Hematopoietic multipotent progenitor cell (in vitro differentiated cells): ENCODE results near the gene MSX2. TPM values are rescaled to one million over a fixed set of nuclear protein-coding genes. Genes with fewer than 3 reads are reported as not detected.
A peak's percentile ranks its signal among the peaks of the same experiment; 100 is the strongest.

Source experiments
- DNase-seq, 3 donors: peaks; one replicate each; pipeline ENCODE4 v3.0.0-alpha.2; 2011 to 2015; ENCODE audit warnings: low read depth in 2 of 3, low spot score in 2 of 3
- total RNA-seq: library from RNA; depleted of rRNA; stranded (reverse); fragments of >200 nt; gene quantifications from one replicate; pipeline ENCODE4 v1.2.3, GENCODE V29; 2012

MSX2 gene
- total RNA-seq, result 0.27 TPM

DNA sequence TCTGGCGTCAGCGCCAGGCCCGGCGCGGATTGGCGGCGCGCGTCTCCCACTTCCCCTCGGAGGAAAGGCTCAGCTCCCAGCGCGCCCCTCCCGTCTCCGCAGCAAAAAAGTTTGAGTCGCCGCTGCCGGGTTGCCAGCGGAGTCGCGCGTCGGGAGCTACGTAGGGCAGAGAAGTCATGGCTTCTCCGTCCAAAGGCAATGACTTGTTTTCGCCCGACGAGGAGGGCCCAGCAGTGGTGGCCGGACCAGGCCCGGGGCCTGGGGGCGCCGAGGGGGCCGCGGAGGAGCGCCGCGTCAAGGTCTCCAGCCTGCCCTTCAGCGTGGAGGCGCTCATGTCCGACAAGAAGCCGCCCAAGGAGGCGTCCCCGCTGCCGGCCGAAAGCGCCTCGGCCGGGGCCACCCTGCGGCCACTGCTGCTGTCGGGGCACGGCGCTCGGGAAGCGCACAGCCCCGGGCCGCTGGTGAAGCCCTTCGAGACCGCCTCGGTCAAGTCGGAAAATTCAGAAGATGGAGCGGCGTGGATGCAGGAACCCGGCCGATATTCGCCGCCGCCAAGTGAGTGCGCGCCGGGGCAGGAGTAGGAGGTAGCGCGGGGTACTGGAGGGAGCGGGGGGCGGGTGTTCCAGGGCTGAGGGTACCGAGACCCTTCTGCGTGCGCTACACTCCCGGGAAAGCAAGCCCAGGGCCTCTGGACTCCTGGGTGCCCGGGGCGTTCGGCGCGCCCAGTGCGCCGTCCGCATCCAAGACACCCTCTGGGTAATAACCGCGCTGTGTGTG lies at the start of gene MSX2:
Gene MSX2, plus strand, starts transcription at position 99 of the 777 bp plus-strand sequence. Its CDS starts 78 bp downstream, at position 177.
- DNase-seq, result peak in 2 of 3 donors; percentile 84 to 86

- DNase-seq, result no peak
These were observed 49.3 kb upstream of the MSX2 start for GRCh38 chr5:174675110-174675509.

GRCh38 chr5:174675916-174676315 lies 48.5 kb upstream of the MSX2 start:
- no peak for DNase-seq

DNA sequence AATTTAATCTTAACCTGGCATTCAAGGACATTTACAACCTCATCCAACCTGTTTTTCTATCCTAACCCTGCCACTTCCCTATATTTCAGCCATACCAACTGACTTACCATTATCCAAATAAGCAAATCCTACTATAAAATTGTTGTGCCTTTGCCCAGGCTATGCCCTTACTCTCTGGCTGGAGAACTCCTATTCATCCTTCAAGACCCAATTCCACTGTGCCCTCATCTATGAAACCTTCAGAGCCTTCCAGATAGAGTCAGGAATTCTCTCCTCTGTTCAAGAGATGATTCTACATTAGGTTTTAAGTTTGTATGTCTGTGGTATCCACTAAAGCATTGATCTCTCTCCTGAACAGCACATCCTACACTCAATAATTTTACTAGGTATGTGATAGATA lies 46.3 kb upstream of the MSX2 start:
- no peak for DNase-seq

- no peak for DNase-seq
These were observed 43.3 kb upstream of the MSX2 start for GRCh38 chr5:174680901-174681565.

- DNase-seq, result no peak
These were observed 36.9 kb upstream of the MSX2 start for GRCh38 chr5:174687503-174687902.

- DNase-seq, result no peak
These were observed 35.7 kb upstream of the MSX2 start for GRCh38 chr5:174688441-174689354.

DNA sequence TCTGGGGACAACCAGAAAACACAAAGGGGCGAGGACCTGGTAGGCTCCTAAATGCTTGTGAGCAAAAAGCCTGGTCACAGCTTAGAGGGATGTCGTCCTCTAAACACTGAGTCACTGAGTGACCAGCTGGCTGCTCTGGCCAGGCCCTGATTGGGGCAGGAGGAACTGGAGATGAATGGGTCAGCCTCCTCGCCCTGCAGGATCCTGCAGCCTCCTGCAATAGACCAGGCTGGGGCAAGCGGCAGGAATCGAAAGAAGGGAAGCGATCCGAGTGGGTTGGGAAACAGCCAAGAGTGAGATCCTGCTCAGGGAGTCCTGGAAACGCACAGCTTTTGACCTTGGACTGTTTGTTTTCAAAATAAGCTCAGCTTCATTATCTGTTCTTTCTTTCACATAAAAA lies 34.1 kb upstream of the MSX2 start:
- no peak for DNase-seq

- DNase-seq, result no peak
These were observed 32.0 kb upstream of the MSX2 start for GRCh38 chr5:174692381-174692780.

- DNase-seq, result no peak
These were observed 31.4 kb upstream of the MSX2 start for GRCh38 chr5:174692982-174693422.

DNA sequence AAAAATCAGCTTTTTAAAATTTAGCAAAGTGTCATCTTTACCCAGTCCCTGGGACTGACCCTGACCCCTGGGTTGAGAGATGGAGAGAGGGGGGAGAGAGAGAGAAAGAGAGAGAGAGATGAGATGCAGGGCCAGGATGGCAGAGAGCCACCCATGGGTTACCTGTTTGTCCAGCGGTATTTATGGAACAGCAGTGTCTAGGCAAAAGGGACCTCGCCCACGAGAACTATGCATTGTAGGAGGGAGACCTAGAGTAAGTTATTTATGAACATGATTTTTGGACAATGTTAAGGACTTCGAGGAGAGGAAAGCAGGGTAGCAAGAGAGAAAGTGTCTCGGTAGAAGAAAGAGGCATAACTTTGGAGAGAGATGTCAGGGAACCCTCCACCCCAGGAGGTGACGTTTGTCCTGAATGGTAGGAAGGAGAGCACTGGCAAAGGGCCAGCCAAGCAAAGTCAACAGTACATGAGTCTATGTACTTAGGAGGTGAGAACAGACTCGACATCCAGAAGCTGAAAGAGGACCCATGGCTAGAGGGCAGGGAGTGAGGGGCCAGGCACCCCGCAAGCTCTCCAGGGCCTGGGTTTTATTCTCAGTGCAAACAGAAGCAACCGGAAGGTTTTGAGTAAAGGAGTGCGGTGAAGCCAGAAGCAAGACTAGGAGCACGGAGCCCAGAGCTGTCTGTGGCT lies 30.5 kb upstream of the MSX2 start:
- no peak for DNase-seq

DNA sequence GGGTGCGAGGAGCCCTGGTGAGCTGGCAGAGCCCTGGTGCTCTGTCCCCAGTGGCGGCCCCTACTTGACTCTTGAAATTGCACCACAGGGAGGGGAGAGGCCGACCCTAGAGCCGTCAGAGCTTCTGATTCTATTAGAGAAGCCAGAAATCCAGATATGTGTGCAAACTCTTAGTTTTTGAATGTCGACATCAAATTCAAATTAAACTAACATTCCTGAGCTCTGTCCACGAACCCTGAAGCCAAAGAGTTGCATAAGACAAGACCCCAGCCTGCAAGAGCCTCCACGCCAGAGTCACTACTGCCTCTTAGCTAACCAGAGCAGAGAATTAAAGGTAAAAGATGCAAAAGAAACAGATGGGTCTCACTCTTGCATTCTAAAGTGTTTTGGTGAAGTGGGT lies 29.8 kb upstream of the MSX2 start:
- DNase-seq, result no peak

DNA sequence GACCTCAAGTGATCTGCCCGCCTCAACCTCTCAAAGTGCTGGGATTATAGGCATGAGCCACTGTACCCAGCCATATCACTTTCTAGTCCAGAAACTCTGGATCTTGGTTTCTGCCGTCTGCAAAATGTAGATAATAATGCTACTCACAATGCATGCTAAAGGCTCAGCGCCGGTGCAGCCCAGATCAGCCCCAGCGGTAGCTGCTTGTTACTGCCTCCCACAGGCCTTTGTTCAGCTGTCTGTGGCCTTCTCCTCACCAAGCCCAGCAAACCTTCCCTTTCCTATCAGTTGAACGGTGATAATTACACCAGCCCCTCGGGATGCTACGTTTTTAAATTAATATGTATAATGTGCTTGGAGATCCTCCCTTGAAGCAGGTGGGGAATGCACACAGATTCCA lies 26.2 kb upstream of the MSX2 start:
- DNase-seq, result no peak

- no peak for DNase-seq
These were observed 25.3 kb upstream of the MSX2 start for GRCh38 chr5:174699131-174699530.

- DNase-seq, result no peak
These were observed 17.3 kb upstream of the MSX2 start for GRCh38 chr5:174706997-174707572.

- DNase-seq, result no peak
These were observed 16.7 kb upstream of the MSX2 start for GRCh38 chr5:174707671-174708070.

DNA sequence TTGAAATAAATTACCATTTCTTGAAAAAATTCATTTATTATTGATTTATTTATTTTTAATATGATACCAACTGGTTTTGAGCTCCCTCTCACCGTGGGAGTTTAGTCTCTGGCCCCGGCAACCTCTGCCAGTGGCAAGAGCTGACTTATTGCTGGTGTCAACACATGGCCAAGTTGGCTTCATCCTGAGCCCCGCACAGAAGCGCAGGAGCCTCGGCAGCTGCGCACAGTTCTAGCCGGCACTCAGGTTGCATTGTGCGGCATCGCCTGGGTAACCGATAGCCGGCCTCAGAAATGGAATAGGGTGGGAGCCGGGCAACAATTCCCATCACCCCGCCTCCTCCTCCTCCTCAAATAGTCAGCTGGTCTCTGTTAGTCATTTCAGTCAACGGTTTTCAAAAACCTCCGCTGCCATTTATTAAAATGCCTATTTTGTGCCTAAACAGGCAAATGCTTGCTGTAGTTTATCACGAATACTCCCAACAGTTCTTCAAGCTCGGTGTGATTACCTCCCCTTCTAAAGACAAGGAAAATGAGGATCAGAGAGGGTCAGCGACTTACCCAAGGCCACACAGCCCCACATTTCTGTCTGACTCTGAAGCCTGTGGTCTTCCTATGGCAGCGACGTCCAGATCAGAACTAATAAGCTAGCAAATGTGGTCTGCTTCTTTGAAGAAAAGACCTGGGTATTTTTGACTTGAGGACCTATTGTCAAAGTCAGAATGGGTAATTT lies 15.7 kb upstream of the MSX2 start:
- DNase-seq, result no peak

GRCh38 chr5:174714751-174715150 lies 9.6 kb upstream of the MSX2 start:
- DNase-seq, result no peak

- DNase-seq, result no peak
These were observed 8.6 kb upstream of the MSX2 start for GRCh38 chr5:174715804-174716203.
